SJCRH30 (cell line): Measurements from ENCODE around the gene ZSCAN20. TPM values are rescaled to one million over a fixed set of nuclear protein-coding genes. Genes with fewer than 3 reads are reported as not detected.

Experiments
- DNase-seq, 2 experiments: peaks; one replicate each; pipeline ENCODE4 v3.0.0-alpha.2; 2015 to 2020
- H3K27ac ChIP-seq: fragments of 250-450 bp; sonication (Bioruptor Pico); 2 replicates; pipeline ENCODE4 v1.5.1; 2020; ENCODE audit warnings: mild to moderate bottlenecking, moderate library complexity
- H3K27me3 ChIP-seq: fragments of 250-450 bp; sonication (Bioruptor Pico); 2 replicates; pipeline ENCODE4 v1.5.1; 2020; ENCODE audit warnings: mild to moderate bottlenecking, moderate library complexity
- H3K36me3 ChIP-seq: fragments of 250-450 bp; sonication (Bioruptor Pico); 2 replicates; pipeline ENCODE4 v1.5.1; 2020; ENCODE audit warnings: mild to moderate bottlenecking, moderate library complexity
- H3K4me1 ChIP-seq: fragments of 250-450 bp; sonication (Bioruptor Pico); 2 replicates; pipeline ENCODE4 v1.5.1; 2020; ENCODE audit warnings: mild to moderate bottlenecking, moderate library complexity
- H3K4me3 ChIP-seq: fragments of 250-450 bp; sonication (Bioruptor Pico); 2 replicates; pipeline ENCODE4 v1.5.1; 2020; ENCODE audit warnings: mild to moderate bottlenecking, moderate library complexity
- H3K9me3 ChIP-seq: fragments of 250-450 bp; sonication (Bioruptor Pico); replicated peaks from 2 replicates; pipeline ENCODE4 v1.5.1; 2020; ENCODE audit warnings: mild to moderate bottlenecking, moderate library complexity
- total RNA-seq: library from RNA; depleted of rRNA; stranded (reverse); fragments of >200 nt; shearing (Covaris generic); gene quantifications from 2 replicates; pipeline ENCODE4 v1.2.3, GENCODE V29; 2014

ZSCAN20 gene
- total RNA-seq, 1 experiment from 2014 or later = 9.4 TPM

DNA sequence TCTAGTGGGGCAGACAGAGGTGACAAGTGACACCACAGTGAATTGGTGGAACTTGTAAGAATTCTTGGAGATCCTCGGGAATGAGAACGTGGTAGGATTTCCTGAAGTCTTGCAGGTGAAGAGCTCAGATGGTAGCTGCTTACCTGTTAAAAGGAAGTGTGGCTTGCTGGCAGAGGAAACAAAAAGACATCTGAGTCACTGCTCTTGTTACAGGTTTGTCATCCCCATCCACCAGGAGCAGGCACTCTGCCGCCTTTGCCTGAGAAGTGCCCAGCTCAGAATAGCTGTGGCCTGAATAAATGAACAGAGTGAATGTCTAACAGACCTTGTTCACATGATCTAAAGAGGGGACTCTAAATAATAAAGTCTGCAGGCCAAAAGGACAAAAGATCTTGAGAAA lies 12.3 kb upstream of the ZSCAN20 start:
- no peak overlapping the region for H3K4me3 ChIP-seq
- H3K4me1 ChIP-seq = peaks cover 12% of the 10 kb centered on the region
- no peaks in the 10 kb centered on the region for H3K9me3 ChIP-seq
- no peaks in the 10 kb centered on the region for H3K36me3 ChIP-seq
- no peak for DNase-seq
- no peaks in the 10 kb centered on the region for H3K27me3 ChIP-seq
- no peak overlapping the region for H3K27ac ChIP-seq

- H3K27ac ChIP-seq = no peak overlapping the region
- H3K9me3 ChIP-seq = no peaks in the 10 kb centered on the region
- no peaks in the 10 kb centered on the region for H3K27me3 ChIP-seq
- H3K36me3 ChIP-seq = no peaks in the 10 kb centered on the region
- DNase-seq = no peak
- no peak overlapping the region for H3K4me3 ChIP-seq
- peaks cover 3% of the 10 kb centered on the region; the same call in 1 of the 2 replicates for H3K4me1 ChIP-seq
These were observed 11.4 kb upstream of the ZSCAN20 start for GRCh38 chr1:33460947-33461629.

GRCh38 chr1:33462405-33463164 lies 9.9 kb upstream of the ZSCAN20 start:
- H3K36me3 ChIP-seq = no peaks in the 10 kb centered on the region
- no peaks in the 10 kb centered on the region for H3K27me3 ChIP-seq
- no peak for DNase-seq

DNA sequence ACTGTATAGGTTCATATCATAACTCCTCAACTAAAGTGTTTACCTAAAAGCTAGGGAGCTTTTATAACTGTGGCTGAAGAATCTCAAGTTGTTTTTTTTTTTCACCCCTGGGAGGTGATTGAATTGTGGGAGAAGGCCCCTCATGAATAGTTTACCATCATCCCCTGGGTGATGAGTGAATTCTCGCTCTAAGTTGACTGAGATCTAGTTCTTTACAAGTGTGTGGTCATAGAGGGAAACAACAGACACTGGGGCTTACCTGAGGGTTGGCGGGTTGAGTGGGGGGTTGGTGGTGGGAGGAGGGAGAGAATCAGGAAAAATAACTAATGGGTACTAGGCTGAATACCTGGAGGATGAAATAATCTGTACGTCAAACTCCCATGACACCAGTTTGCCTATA lies 7.9 kb upstream of the ZSCAN20 start:
- H3K27ac ChIP-seq = no peak overlapping the region
- H3K4me1 ChIP-seq = peaks cover 9% of the 10 kb centered on the region
- H3K4me3 ChIP-seq = no peak overlapping the region
- DNase-seq = no peak
- no peaks in the 10 kb centered on the region for H3K27me3 ChIP-seq
- no peaks in the 10 kb centered on the region for H3K36me3 ChIP-seq
- H3K9me3 ChIP-seq = no peaks in the 10 kb centered on the region

More at GRCh38 chr1:33462405-33463164, 9.9 kb upstream of the ZSCAN20 start:
- peaks cover 2% of the 10 kb centered on the region; the same call in 1 of the 2 replicates for H3K4me1 ChIP-seq
- no peaks in the 10 kb centered on the region for H3K9me3 ChIP-seq
- H3K4me3 ChIP-seq = no peak overlapping the region
- no peak overlapping the region for H3K27ac ChIP-seq

GRCh38 chr1:33465316-33465715 lies 7.1 kb upstream of the ZSCAN20 start:
- Histone ChIP-seq H3K27me3 (no peaks in the 10 kb centered on the region), H3K4me1 (peaks cover 13% of the 10 kb centered on the region), H3K4me3 (no peak overlapping the region), H3K9me3 (no peaks in the 10 kb centered on the region), H3K27ac (no peak overlapping the region), H3K36me3 (no peaks in the 10 kb centered on the region)
- no peak for DNase-seq

DNA sequence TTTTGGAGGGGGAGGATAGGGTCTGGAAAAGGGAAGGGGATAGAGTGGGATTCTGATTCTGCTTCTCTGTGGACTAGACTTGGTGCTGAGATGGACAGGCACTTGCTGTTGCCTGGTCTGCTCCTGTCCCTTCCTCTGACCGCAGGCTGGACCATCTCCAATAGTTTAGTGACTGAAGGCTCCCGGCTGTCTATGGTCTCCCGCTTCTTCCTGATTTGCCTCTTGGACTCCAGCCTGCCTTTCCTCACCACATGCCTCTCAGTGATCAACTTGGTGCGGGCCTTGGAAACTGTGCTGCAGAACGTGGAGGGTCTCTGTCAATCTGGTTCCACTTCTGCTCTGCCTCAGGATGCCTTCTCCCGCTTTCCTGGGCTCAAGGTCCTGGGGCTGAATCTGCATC lies 6.3 kb upstream of the ZSCAN20 start:
- H3K36me3 ChIP-seq = no peaks in the 10 kb centered on the region
- H3K9me3 ChIP-seq = no peaks in the 10 kb centered on the region
- H3K4me3 ChIP-seq = no peak overlapping the region
- H3K27me3 ChIP-seq = no peaks in the 10 kb centered on the region
- H3K27ac ChIP-seq = no peak overlapping the region
- peak in 1 of 2 experiments; percentile 45 for DNase-seq
- H3K4me1 ChIP-seq = peaks cover 14% of the 10 kb centered on the region

GRCh38 chr1:33468011-33468410 lies 4.4 kb upstream of the ZSCAN20 start:
- no peak for DNase-seq
- Histone ChIP-seq H3K36me3 (no peaks in the 10 kb centered on the region), H3K4me1 (peaks cover 14% of the 10 kb centered on the region), H3K27me3 (no peaks in the 10 kb centered on the region), H3K27ac (no peak overlapping the region), H3K9me3 (no peaks in the 10 kb centered on the region), H3K4me3 (no peak overlapping the region)

DNA sequence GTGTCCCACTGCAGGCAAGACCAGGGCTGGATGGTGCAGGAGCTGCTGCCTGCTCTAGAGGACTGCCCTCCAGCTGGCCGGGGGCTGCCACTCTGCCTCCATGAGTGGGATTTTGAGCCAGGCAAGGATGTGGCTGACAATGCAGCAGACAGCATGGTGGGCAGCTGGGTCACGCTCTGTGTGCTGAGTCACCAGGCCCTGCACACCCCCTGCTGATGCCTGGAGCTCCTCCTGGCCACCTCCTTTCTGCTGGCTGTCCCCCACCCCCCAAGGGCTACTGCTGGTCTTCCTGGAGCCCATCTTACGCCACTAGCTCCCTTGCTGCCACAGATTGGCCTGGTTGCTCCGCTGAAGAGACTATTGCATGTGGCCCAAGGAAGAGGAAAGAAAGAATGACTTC lies 3.9 kb upstream of the ZSCAN20 start:
- Histone ChIP-seq H3K4me1 (peaks cover 17% of the 10 kb centered on the region), H3K36me3 (no peaks in the 10 kb centered on the region), H3K27ac (no peak overlapping the region), H3K27me3 (no peaks in the 10 kb centered on the region), H3K9me3 (no peaks in the 10 kb centered on the region), H3K4me3 (no peak overlapping the region)
- peak in 1 of 2 experiments; percentile 38 for DNase-seq

DNA sequence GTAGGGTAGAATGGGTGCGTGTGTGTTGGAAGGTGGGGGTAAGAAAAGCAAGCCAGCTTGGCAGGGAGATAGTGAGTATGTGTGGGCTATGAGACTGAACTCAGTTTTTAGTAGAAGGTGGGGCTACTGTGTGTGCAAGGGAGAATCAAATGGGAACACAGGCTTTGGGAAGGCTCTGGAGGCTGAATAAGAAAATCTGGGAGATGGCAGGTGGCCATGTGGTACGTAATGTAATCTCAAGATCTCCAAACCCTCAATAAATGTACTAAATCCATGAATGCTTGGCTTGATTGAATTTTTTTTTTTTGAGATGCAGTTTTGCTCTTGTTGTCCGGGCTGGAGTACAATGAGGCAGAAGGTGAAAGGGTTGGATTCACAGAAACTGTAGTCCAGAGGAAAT lies 3.5 kb upstream of the ZSCAN20 start:
- peaks cover 17% of the 10 kb centered on the region for H3K4me1 ChIP-seq
- H3K27me3 ChIP-seq = no peaks in the 10 kb centered on the region
- DNase-seq = no peak
- no peak overlapping the region for H3K4me3 ChIP-seq
- H3K36me3 ChIP-seq = no peaks in the 10 kb centered on the region
- H3K9me3 ChIP-seq = no peaks in the 10 kb centered on the region
- no peak overlapping the region for H3K27ac ChIP-seq

- Histone ChIP-seq H3K4me1 (peaks cover 17% of the 10 kb centered on the region), H3K36me3 (no peaks in the 10 kb centered on the region), H3K4me3 (no peak overlapping the region), H3K9me3 (no peaks in the 10 kb centered on the region), H3K27ac (no peak overlapping the region), H3K27me3 (no peaks in the 10 kb centered on the region)
- DNase-seq = no peak
These were observed 2.8 kb upstream of the ZSCAN20 start for GRCh38 chr1:33469691-33470090.

DNA sequence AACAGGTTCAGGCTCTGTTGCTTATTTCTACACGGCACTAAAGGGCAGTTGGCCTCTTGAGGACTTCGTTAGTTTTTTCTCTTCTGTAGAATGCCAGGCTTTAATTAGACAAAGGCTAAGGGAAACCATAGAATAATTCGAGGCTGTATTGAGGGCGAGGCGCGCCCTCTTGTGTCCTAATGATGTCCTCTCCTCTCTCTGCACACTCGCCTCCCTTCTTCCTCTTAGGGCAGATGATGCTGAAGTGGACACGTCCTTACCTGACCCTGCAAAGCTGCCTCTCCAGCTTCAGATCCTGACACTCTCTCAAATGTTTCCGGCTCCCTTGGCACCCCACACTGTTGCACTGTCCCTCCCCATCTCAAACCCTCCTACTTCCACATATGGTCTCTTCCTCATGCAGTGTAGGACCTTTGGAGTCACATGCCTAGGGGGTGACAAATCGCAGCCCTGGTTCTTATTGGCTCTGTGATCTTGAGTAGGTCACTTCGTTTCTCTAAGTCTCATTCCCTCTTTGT lies 1.9 kb upstream of the ZSCAN20 start:
- Histone ChIP-seq H3K36me3 (no peaks in the 10 kb centered on the region), H3K9me3 (no peaks in the 10 kb centered on the region), H3K4me3 (no peak overlapping the region), H3K27ac (no peak overlapping the region), H3K27me3 (no peaks in the 10 kb centered on the region), H3K4me1 (peaks cover 17% of the 10 kb centered on the region)
- DNase-seq = peak; percentile 80 to 95

- Histone ChIP-seq H3K9me3 (no peaks in the 10 kb centered on the region), H3K27ac (no peak overlapping the region)
These were observed 1.0 kb upstream of the ZSCAN20 start for GRCh38 chr1:33471416-33471815.

GRCh38 chr1:33473900-33474299 lies 1.5 kb downstream of the ZSCAN20 start:
- DNase-seq = no peak
- Histone ChIP-seq H3K36me3 (0 out of 2 replicates have a peak, but pooled peaks cover 2% of the 10 kb centered on the region), H3K4me1 (peaks cover 9% of the 10 kb centered on the region), H3K27me3 (no peaks in the 10 kb centered on the region), H3K27ac (no peak overlapping the region), H3K9me3 (no peaks in the 10 kb centered on the region), H3K4me3 (no peak overlapping the region)

More at GRCh38 chr1:33471416-33471815, 1.0 kb upstream of the ZSCAN20 start:
- DNase-seq = no peak
- Histone ChIP-seq H3K4me3 (no peak overlapping the region), H3K36me3 (no peaks in the 10 kb centered on the region), H3K27me3 (no peaks in the 10 kb centered on the region), H3K4me1 (peaks cover 17% of the 10 kb centered on the region)

DNA sequence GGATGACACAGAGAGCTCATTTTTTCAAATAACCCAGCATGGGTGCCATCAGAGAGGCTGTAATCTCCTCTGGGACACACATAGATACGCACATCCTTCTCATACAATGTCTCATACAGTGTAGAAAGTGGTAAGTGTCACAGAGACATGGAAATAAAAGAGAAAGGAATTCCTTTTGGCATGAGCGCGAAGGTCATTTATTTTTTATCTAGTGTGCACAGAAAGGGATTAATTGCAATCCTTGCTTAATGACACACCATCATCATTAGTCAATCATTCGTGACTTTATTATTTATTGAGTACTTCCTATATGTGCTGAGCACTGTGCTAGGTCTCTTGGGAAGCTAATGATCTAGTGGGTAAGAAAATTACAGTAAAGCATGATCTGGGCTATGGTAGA lies 5.0 kb downstream of the ZSCAN20 start:
- no peak overlapping the region for H3K4me3 ChIP-seq
- no peak for DNase-seq
- peaks cover 4% of the 10 kb centered on the region; the same call in 1 of the 2 replicates for H3K4me1 ChIP-seq
- H3K27me3 ChIP-seq = no peaks in the 10 kb centered on the region
- H3K9me3 ChIP-seq = no peaks in the 10 kb centered on the region
- peaks cover 17% of the 10 kb centered on the region for H3K36me3 ChIP-seq
- no peak overlapping the region for H3K27ac ChIP-seq

GRCh38 chr1:33482412-33482811 lies 10.0 kb downstream of the ZSCAN20 start:
- Histone ChIP-seq H3K4me3 (no peak overlapping the region), H3K9me3 (no peaks in the 10 kb centered on the region; the same call in 1 of the 2 replicates), H3K4me1 (no peaks in the 10 kb centered on the region), H3K27me3 (no peaks in the 10 kb centered on the region), H3K36me3 (peaks cover 35% of the 10 kb centered on the region), H3K27ac (no peak overlapping the region)
- no peak for DNase-seq
